SKM-1 treated with dmso at 0.1 percent for 144 hours (cell line): ENCODE data around the gene AHDC1.
A peak's percentile ranks its signal among the peaks of the same experiment; 100 is the strongest.
"Not testable (repeated sequence)": the region's sequence is repeated elsewhere in the genome, so short reads cannot be mapped to it uniquely, and the experiment has no call there.

ENCODE experiments used
- DNase-seq: peaks from one replicate; lab custom pipeline; 2025; ENCODE audit not compliant: unreplicated experiment; lab: John Stamatoyannopoulos, UW

The AHDC1 gene

DNA sequence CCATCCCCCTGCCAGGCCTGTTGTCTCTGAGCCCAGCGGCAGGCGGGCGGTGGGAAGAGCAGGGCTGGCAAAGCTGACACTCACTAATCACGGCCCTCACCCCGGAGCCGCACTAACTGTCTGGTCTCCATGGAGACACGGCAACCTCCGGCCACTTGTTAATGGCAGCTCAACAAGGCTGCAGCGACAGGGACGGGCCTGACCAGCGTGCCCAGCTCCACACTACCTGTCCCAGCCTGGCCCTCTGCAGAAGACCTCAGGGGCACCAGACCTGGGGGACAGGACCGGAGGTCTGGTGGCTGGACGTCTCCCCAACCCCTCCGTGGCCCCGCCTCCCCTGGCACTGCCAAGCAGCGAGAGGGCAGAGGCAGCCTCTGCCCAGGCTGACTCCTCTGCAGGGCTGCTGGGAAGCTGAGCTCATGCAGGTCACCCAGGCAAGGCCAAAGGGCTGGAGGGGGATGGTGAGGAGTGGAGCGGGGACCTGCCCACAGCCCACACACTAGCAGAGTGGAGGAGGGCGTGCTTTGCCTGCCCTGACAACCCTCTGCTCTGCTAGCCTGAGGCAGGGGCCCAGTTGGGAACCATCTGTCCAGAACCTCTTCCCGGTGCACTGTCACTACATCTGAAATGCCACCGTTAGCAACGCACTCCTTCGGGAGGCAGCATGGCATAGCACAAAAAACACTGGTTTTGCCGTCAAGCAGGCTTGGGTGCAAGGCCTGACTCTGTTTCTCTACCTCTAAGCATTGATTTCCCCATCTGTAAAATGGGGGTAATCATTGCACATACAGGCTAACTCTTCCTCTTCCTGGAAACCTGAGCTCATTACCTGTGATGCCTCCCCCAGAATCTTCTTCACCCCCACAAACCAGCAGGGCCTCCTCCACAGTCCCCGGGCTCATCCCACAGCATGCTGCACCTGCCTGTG, 84.3 kb downstream of the AHDC1 start:
- DNase-seq = no peak

DNA sequence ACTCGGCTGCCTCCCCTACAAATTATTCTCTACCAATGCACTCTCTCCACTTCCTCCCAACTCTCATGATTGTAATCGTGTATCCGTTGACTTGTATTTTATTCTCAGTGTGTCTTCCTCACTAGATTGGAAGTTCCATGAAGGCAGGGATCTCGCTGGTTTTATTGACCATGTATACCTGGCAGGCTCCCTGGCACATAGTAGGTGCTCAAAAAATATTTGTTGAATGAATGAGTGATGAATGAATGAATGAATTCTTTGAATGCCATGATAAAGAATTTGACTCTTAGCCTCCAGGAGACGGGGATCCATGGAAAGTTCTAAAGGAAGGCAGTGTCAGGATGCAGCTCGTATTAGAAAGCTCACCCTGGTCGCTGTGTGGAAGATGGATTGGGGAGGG, 85.1 kb downstream of the AHDC1 start:
- no peak for DNase-seq

DNA sequence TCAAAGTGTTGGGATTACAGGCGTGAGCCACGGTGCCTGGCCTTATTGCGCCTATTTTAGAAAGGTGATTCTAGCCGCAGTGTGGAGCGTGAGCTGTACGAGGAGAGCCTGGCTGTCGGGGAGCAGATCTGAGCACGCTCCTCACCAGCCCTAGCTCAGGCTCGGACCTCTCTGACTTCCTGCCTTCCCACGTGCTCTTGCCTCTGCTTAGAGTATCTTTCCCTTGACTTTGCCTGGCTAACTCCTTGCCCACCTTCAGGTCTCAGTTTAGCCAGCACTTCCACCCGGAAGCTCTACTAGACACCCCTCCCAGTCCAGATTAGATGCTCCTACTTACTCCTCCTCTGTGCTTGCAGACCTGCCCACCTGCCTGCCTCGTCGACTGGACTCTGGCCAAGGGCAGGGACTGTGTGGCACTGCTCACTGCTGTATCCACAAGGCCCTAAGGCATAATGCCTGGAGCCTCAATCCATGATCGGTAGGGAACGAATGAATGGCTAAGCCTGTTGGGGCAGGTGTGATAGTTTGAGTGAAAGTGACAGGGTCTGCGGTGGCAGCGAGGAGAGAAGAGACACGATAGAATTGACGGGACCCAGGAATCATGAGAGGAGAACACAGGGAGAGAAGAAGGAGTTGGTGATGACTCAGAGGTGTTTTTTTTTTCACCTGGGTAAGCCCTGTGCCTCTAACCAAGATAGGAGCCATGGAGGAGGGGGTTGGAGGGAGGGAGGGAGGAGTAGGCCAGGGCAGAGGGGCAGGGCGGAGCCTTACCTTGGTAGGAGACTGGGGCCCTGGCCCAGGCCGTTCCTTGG, 85.8 kb downstream of the AHDC1 start:
- no peak for DNase-seq

DNA sequence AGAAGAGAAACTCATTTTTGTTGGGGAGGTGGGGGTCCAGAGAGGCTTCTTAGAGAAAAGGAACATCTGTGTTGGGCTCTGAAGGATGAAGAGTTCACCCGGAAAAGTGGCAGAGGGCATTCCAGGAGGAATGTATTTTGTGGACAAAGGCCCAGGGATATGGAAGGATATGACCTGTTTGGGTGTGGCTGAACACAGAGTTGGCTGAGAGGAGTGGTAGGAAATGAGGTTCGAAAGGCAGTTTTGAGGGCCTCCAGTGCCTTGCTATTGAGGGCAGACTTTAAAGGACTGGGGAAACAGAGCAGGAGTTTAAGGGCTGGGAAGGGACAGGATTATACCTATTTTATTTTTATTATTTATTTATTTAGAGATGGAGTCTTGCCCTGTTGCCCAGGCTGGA, 86.6 kb downstream of the AHDC1 start:
- DNase-seq = no peak

DNA sequence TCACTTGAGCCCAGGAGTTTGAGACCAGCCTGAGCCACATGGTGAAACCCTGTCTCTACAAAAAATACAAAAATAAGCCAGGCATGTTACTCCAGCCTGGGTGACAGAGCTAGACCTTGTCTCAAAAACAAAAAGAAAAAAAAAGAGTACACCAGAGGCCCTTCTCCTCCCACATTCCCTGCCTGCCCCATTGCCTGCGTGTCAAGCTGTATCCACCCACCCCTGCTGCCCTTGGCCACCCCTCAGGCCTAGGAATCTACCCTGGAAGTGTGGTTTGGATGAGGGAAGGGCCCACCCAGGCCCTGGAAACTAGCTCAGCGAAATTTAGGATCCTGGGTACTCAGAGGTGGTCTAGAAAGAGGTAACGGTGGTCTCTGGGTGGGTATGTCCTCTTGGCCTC, 88.3 kb downstream of the AHDC1 start:
- no peak for DNase-seq

DNA sequence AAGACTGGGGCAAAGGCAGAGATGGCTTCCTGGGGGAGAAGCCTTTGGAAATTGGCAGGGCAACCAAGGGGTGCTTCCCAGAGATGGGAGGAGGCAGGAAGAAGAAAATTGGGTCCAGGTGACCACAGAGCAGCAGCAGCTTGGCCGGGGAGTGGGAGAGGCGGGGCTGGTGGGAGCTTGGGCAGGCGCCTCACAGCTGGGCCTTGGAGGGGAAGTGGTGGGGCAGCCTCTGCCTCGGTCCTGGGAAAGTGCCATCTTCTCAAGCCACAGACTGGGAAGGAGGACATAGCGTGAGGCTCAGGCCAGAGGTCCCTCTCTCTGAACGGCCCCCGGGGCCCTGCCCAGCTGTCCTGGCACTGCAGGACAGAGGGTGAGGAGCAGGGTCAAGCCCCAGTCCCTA, 90.0 kb downstream of the AHDC1 start:
- peak; percentile 10 for DNase-seq

DNA sequence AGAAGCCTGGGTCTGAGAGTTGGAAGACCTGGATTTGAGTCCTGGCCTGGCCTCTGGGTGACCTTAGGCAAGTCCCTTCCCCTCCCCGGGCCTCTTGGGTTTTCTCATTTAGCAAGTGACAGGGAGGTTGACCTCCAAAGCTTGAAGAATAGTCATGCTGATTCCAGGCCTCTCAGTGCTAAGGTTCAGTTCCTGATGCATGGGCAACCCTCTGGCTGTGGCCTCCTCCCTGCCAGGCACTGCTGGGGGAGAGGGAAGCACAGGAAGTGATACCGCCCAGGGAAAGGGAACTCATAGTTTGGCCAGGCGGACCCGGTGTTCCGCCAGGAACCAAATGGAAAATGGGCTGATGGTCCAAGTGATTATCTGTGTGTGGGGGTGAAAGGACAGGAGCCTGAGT, 90.4 kb downstream of the AHDC1 start:
- DNase-seq = peak; percentile 14

DNA sequence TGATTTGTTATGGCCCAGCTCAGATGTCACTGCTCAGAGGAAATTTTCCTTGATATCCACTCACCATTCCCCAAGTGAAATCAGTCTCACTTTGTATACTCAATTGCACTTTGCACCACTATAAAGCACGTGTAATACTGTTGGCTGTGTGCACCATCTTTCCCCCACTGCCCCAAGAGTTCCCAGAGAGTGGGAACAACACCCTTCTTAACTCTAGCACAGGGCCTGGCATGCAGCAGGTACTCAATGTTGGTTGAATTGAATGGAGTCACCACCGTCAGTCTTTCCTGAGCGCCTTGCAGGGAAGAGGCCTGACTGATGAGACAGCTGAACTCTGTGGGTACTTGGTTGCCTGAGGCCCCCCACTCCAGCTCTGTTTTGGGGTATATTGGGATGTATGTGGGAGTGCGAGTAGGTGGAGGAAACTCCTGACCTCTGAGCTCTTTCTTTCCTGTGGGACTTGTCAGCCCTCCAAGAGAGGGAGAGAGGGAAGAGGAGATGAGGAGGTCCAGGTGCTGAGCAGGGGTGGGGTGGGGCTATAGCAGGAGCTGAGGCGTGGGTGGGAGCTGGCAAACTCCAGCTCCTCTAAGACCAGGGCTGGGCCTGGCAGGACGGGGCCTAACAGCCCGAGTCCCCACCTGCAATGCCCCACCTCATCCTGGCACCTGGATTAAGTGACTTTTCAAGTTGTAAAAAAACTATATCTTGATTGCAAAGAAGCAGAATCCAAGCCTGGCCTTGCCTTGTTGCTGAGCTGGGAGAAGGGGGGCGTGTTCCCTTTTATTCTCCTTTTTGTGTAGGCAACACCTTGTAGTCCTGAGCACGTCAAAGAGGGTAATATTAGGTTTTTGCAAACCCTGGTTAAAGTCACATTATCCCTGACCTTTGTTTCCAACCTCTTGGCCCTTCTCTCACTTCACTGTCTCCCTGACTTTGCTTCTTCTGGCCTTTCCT, 94.5 kb downstream of the AHDC1 start:
- DNase-seq = no peak

DNA sequence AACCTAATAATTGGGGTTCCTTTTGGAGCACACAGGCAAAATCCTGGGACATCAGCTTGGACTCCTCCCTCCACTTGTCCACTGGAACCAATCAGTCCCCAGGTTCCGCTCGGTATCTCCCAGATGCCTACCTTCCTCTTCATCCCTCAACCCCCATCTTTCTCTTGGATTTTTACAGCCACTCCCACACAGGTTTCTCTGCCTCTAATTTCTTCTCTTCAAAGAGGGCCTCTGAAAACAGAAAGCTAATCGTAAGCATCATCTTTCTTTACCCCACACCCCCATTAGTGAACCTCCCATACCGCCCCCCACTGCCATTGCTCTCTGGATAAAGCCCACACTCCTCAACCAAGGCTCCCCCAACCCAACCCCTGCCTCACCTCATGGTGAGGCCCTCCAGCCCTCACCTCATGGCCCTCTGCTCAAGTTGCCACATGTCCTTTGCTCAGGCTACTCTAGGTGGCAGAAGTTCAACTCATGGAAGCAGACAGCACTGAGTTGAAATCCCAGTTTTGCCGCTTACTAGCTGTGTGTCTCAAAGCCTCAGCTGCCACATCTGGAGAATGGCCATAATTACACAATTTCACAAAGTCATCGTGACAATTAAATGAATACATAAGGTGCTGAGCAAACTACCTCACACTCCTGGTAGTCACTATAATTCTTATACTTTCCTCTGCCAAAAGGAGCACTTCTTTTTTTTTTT, 95.8 kb downstream of the AHDC1 start:
- DNase-seq = no peak

DNA sequence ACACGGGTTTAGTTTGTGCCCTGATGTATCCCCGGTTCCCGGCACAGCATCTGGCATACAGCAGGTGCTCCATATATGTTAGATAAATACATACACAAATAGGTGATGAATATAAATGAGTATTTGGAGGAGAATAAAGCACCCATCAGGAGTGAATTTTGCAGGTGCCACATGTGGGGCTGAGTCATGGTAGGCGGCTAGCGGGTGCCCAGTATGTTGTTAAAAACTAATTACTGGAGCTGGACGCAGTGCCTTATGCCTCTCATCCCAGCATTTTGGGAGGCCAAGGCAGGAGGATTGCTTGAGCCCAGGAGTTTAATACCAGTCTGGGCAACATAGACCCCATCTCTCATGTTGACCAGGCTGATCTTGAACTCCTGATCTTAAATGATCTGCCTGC, 97.2 kb downstream of the AHDC1 start:
- DNase-seq = no peak

DNA sequence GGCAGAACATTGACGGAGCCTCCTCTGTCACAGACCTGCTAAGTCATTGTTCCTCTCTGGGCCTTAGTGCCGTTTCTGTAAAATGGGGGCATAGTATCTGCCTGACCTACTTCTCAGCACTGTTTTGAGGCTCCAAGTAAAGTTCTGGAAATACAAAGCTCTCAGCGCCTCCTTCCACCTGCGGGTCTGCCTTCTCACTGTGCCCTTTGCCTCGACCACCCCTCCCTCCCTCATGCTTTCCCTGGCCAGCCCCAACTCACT, 98.6 kb downstream of the AHDC1 start:
- no peak for DNase-seq

DNA sequence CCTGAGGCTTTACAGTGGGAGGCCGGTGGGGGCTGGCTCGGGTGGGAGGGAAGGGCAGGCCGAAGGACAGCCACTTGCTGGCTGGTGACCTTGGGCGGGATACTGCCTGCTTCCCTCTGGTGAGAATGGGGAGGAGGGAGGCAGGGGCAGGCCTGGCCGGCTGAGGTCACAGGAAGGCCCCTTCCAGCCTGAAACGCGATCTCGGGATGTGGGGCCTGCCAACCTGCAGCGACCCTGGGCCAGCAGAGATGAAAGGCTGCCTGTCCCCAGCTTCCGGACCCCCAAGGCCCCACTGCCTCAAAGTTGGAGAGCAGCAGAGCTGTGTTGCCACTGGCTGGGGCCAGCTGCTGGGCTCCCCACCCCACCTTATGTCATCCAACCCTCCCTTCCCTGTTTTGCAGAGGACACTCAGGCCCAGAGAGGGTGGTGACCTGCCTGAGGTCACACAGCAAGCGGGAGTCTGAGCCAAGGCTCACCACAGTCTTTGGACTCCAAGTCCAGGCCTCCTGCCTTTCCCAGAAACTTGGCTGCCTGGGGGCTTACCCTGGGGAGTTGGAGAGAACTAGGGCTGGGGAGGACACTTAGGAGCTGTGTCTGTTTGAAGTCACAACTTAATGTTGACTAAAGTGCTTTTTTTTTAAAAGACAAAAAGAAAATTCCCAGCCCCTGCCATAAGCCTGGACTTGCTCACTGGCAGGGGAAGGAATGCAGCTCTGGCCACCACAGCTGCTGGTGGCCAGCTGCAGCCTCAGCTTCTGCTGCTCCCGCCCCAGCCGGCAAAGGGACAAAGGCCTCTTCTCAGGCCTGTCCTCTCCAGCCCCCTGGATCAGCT, 99.1 kb downstream of the AHDC1 start:
- no peak for DNase-seq

DNA sequence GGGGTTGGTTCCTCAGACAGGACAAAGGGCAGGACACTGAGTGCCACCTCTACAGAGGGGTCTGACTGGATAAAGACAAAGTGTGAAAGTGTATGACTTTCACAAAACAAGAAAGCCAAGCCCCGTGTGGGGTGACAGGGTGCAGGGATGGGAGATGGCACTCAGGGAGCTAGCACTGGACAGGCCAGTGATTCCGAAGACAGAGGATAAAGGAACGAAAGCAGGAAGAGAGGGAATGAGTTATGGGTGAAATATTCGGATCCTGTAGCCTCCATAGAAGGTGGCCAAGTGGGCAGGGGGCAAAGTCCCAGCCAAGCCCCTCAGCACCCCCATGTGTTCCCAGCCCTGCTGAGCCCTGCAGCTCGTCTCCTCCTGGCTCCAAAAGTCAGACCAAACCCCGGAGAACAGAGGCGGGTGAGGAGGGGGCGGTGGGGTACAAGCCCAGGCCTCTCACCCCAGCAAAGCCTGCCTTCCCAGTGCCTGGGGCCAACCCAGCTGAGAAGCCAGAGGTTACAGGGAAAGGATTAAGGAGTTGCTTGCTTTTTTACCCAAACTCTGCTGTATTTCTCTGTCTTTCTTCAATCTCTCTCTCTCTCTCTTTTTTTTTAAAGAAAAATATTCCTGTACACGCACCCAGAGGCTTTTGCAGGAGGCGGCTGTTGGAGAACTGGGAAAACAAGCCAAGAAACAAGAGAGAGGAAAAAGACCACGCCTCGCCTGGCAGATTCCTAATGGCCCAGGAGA, 99.9 kb downstream of the AHDC1 start:
- DNase-seq = no peak

DNA sequence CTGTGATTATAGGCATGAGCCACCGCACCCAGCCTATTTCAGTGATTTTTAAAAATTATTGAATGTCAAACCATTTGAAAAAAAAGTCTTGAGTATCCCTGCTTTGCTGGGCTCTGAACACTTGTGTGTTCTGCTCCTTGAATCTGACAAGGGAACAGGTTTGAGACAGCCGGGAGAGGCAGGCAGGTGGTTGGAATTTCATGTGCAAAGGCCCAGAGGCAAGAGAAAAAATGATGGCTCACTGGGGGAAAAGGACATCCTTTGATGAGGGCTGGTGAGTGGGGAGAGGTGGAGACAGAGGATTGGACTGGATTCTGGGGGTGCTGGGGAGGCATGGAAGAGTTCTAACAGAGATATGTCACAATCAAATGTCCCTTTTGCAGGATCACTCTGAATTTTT, 100.9 kb downstream of the AHDC1 start:
- DNase-seq = no peak

DNA sequence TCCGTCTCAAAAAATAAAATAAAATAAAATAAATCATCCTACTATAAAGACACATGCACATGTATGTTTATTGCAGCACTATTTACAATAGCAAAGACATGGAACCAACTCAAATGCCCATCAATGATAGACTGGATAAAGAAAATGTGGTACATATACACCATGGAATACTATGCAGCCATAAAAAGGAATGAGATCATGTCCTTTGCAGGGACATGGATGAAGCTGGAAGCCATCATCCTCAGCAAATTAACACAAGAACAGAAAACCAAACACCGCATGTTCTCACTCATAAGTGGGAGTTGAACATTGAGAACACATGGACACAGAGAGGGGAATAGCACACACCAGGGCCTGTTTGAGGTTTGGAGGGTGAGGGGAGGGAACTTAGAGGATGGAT, 102.8 kb downstream of the AHDC1 start:
- DNase-seq = not testable (repeated sequence)

DNA sequence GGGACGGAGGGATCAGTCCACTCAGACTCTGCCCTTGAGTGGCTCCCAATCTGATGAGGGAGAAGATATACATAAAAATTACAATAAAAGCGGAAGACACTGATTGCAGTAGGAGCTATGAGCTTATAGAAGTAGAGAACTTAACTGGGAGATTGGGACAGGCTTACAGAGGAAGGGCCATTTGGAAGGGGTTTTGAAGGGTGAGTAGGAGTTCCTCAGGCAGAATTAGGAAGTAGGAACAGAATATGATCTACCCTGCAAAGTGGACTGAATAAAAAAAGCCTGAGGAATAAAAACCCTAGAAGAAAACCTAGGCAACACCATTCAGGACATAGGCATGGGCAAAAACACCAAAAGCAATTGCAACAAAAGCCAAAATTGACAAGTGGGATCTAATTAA, 104.8 kb downstream of the AHDC1 start:
- no peak for DNase-seq

DNA sequence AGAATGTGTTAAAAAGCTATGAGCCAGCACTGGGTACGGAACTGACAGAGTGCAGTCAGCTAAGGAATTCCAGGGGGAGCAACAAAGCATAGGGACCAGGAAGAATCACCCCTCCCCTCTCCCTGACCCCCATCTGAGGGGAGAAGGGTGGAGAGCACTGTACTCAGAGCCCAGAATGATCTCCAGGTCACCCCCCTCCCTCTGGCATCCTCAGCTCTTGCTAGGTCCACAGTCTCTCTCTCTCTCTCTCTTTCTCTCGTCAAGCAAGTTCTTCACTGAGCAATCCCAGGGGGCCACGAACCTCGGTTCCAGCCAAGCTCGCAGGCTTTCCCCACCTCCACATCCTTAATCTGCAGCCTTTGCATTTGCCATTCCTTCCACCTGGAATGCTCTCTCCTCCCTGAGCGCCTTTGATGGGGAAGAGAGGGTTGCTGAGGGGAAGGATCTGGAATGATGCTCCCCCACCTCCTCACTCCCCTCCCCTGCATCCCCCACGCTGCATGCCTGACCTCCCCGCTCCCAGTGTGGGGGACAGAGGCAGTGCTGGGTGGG, 107.3 kb downstream of the AHDC1 start:
- DNase-seq = no peak

DNA sequence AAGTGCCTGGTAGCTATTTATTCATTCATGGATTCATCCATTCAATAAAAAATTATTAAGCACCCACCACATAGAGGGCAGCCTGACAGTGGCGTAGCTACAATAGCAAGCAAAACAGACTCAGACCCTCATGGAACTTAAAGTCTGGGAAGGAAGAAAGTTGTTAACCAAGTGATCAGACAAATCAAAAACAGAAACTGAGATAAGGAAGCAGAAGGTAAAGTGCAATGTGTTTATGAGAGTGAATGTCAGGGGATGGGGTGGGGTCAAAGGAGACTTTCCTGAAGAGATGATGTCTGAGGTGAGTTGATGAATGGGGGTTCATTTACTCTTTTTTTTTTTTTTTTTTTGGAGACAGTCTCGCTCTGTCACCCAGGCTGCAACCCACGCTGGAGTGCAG, 111.1 kb downstream of the AHDC1 start:
- DNase-seq = no peak
